Stimulated activated CD8-positive, alpha-beta memory T cell treated with anti-CD3 and anti-CD28 coated beads, Interleukin-15, amount 100 ng/mL, for 1 hour (primary cell): ENCODE measurements around the gene FSD1L.

Experiments used
- DNase-seq: peaks from one replicate; pipeline ENCODE4 v3.0.0-alpha.2; 2020; ENCODE audit warnings: low read depth

The FSD1L gene

DNA sequence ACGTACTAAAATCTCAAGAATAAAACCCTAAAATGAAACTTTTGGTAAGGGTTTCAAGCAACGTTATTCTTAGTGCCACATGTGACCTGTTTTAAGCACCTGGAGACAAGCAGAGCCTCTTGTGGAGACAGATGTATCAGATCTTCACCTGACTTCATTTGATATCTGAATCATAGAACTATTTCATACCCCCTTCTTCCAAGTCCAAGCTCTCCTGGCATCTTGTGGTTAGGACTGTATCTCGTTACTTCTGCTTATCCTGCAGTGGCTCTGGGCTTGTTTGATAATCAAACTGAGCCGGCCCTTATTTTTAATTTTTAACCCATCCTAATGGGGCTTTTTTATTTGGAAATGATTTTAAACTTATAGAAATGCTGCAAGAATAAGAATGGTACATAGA is 11.1 kb upstream of the FSD1L start:
- DNase-seq = no peak

DNA sequence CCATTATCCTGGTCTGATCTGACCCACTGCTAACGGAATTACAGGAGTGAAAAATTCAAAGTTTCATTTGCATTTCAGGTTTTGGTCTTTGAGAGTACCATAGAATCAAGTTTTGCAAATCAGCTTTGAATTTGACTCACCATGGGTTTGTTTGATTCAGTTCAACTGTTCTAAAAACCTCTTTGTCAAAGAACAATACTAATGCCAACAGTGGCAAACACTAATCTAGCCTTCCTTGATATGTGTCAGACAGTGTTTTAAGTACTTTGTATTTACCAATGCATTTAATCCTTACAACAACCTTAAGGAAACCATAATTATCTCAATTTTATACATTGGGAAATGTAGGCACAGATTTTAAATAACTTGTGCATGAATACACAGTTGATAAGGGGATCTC is 10.1 kb upstream of the FSD1L start:
- DNase-seq = no peak

DNA sequence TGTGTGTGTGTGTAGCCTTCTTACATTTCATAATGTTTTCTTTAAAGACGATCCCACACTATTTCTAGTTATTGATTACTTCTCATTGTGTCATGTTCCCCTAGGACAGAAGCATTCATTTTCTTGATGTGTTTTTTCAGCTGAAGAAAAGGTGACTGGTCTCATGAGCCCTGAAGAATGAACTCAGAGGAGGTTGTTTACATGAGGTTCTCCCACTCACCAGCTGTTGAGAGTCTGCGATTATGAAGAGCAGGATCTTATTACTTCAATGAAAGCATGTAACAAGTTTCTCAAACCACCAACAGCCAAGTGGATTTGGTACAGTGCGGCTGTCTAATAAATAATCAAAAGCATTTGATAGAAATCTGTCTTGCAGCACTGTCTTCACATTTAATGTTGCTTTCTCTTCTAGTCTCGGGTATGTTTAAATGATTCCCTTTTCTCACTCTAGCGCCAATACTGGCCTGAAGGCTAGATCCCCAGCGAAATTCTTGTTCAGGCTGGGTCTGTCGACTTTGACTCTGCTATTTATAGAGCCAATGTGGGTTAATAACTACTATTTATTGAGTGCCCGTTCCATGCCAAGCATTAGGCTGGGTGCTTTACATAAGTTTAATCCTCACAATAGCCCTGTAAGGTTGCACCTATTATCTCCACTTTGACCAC is 9.6 kb upstream of the FSD1L start:
- no peak for DNase-seq

- no peak for DNase-seq
Observed at GRCh38 chr9:105439428-105439827, 8.4 kb upstream of the FSD1L start.

DNA sequence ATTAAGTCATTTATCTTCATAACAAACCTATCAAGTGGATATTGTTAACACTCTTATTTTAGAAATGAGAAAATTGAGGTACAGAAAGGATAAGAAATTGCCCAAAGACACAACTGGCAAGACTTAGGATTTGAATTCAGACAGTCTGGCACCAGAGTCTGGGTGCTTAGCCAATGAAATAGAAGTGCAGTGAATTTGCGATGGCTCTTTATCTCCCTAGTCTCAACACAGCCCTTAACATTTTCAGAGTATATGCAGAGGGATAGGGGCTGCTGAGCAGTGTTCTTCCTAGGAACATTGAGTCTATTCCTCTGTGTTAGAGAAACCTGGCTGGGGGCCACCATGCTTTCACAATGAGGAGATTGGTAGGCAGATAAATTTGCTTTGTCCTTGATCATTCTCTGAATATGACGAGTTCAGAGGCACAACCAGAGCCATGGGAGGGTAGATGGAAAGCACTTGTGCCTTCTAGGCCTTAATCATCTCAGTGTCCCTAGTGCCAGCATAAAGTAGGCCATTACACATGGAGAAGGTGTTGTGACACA is 6.1 kb upstream of the FSD1L start:
- no peak for DNase-seq

DNA sequence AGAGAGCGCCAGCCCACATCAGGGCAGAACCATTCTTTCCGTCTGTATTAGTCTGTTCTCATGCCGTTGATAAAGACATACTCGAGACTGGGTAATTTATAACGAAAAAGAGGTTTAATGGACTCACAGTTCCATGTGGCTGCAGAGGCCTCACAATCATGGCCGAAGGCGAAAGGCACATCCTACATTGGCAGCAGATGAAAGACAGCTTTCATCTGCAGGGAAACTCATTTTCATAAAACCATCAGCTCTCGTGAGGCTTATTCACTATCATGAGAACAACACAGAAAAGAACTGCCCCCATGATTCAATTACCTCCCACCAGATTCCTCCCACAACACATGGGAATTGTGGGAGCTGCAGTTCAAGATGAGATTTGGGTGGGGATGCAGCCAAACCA is 4.7 kb upstream of the FSD1L start:
- no peak for DNase-seq

DNA sequence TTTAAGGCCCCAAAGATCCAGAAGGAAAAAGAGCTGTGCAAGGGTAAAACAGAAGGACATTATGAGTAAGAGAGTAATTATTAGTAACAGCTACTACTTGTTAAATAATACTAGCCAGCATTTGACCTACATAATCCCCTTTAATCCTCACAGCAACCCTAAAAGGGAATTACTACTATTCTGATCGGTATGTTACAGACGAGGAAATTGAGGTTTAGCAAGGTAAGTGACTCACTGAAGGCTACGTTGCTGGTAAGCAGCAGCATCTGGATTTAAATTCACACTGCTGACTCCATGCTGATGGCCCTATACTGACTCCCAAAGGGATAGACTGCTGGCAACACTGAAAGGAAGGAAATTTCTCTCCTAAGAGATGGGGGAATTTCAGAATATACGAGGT is 3.7 kb upstream of the FSD1L start:
- no peak for DNase-seq

DNA sequence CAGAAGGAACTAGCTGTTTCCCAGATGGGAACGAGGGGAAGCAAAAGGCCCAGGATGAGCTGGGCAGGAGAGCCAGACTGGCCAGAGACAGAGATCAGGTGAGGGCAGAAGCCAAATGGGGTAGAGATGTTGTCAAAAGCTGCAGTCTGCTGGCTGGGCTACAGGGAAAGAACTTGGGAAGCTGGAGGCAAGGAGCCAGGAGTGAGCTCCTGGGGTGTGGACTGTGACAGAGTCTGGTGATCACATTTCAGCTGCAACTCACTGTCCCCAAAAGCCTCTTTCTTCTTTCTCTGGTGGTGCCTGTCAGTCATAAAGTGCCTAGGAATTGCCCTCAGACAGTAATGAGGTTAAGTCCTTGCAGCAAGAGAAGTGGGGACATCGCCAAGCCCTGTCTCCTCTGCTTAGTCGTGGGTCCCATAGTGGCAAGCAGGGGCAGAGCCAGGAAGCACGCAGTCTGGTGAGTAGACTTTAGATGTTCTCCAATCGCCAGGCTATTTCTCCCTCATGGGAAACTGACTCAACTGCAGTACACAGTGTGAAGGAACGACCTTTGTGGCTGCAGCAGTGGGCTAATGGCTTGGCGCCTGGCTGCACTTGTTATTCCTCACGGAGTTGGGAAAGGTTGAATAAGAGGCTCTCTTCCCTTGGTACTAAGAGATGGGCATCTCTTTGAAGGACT is 2.5 kb upstream of the FSD1L start:
- no peak for DNase-seq

DNA sequence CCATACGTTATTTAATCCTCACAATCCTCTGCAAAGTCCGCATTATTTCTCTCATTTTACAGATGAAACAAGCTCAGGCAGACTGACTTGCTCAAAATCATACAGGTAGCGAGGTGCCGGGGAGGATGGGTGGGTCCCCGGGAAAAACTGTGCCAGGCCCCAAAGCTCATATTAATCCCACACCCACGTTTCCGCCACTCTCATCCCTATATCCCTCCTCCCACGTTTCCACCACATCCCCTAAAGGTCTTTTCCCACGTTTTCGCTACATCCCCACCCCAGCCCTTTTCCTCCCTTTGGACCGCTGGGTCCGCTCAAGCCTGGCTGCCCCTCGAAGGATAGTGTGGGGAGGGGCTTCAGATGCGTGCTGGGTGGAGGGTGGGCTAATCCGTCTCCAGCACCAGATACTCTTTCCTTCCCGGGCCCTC is 434 bp upstream of the FSD1L start:
- DNase-seq = no peak

GRCh38 chr9:105449081-105449480 is 1.2 kb downstream of the FSD1L start:
- no peak for DNase-seq

DNA sequence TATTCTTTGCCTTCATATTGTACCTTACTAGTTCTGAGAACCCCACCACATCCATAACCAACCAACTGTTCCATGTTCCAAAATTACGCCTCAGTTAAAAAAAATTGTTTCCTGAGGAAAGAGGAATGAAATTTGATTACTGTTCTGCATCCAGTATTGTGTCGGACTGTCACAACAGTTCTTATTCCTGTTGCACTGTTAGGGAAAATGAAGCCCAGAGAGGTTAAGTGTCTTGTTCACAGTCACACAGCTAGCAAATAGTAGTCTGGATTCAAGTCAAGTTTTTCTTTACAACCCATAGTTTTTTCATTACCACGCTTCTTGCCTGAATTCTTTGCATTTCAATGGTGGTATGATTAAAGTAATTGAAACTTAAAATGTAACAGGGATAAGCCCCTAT is 4.4 kb downstream of the FSD1L start:
- no peak for DNase-seq

- DNase-seq = no peak
Observed at GRCh38 chr9:105455836-105456475, 8.1 kb downstream of the FSD1L start.

- no peak for DNase-seq
Observed at GRCh38 chr9:105457560-105458294, 9.9 kb downstream of the FSD1L start.

DNA sequence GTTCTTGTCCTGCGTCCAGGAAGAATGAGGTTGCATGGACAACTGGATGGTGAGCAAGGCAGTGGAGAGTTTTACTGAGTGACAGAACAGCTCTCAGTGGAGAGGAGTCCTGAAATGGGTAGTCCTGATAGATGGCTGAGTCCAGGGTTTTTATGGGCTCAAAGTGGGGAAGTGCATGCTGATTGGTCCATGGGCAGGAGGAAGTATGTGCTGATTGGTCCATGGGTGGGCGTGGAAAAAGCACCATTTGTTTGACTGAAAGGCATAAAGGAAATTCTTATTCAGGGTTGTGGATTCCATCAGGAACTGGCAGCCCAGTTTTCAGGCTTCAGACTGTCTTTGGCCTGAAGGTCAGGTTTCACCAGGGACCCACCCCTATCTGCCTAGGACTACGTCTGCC is 10.6 kb downstream of the FSD1L start:
- no peak for DNase-seq

- no peak for DNase-seq
Observed at GRCh38 chr9:105459336-105459735, 11.5 kb downstream of the FSD1L start.

DNA sequence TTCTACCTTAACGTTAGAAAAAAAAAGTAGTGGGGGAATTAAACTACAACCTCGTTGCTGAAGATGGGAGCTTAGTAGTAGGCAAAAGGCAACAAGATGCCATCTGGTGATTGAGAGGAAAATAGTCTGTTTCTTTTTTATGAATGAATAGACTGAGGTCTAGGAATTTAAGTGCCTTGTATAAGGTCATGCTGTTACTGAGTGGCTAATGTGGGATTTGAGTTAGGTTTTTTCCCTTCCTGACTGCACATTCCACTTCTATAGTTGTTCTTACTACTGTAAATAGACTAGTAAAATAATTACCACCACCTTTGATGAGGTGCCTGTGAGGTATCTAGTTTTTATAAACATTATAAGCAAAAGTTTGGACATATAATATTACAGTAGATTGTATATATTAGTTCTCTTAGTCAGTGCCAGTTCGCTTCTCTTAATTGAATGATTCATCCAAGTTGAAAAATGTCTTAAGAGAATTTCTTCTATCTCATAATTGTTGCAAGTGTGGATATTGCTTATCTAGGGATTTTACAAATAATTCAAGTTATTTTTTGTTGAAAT is 19.1 kb downstream of the FSD1L start:
- DNase-seq = no peak

GRCh38 chr9:105468875-105469274 is 21.0 kb downstream of the FSD1L start:
- no peak for DNase-seq

GRCh38 chr9:105473221-105473620 is 25.4 kb downstream of the FSD1L start:
- DNase-seq = no peak

DNA sequence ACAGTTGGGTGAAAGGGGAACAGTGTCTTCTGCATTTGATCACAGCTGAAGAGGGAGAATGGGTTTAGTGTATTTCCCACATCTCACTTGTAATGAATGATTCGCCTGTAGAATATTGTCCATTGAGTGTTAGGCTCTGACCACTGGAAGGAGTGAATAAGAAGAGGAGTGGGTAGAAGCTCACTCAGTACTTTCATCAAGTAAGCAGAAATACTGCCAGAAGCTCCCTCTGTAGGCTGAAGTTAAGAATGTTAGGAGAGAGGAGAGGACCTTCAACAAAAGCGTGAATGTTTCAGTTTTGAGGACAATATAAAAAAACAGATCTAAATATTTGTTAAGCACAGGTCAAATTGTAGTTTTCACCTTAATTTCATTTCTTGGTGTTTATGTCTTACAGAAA is 27.5 kb downstream of the FSD1L start:
- DNase-seq = no peak

DNA sequence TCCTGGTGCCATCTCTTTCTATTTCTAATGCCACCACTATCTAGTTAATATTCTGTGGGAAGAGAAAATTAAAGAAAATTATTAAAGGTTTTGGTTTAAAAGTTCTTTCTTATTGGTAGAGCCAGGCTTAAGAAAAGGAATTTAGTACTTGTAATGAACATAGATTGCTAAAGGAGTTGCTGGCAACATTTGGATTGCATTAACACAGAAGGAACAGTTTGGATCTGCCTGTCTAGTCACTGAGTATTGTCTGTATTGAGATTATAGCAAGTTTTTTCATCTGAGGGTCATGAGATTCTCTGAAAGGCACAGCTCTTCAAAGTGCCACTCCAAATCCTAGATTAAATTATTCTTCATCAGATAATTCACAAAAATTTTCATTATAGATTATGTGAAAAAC is 32.0 kb downstream of the FSD1L start:
- no peak for DNase-seq

DNA sequence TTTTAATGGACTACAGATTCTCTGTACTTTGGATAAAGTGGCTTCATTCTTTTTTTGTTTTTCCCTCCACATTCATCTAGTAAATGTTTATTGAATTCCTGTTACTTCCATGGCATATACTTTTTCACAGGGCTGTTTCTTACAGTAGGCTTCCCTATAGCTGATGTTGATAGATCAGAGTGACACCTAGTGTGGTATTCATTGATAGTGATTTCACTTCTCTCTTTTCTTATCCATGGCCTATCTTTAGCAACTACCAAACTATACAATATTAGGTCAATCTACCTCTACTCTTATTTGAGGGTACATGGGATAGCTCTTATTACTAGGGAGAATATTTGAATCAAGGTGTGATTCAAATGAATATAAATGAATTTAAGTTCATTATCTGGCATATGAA is 35.8 kb downstream of the FSD1L start:
- no peak for DNase-seq

DNA sequence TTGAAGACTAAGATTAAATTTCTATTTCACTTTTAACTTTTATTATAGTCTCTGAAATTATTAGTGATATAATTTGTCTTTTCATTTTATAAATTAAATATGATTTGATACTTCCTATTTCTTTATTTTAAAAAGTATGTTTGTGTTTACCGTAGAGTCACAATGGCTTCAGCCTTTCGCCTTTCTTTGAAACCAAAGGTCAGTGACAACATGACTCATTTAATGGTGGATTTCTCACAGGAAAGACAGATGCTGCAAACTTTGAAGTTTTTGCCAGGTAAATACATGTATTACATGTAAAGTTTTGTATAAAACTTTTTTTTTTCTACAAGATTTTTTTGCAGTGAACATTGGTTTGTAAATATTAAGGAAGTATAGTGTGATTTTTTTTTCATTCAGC is 36.4 kb downstream of the FSD1L start:
- no peak for DNase-seq
